ENCODE measurements around the gene HOOK2.

- TF ChIP-seq CTCF (IDR thresholded peaks at IDR 0.05), result no peak
- TF ChIP-seq POLR2A (IDR thresholded peaks at IDR 0.05), result peak; percentile 24
- peak in 1 of 3 donors; percentile 61 for TF ChIP-seq POLR2AphosphoS5 (IDR thresholded peaks at IDR 0.05)
- TF ChIP-seq EP300 (IDR thresholded peaks at IDR 0.05; ENCODE audit: low read depth), result no peak
These were observed 13.9 kb upstream of the HOOK2 start for GRCh38 chr19:12789098-12789903.

All from transverse colon (tissue), 4 donors.